HAP-1 (cell line): Measurements from ENCODE around the gene CCDC12.

ENCODE experiments used
- DNase-seq, 2 experiments: peaks; one replicate each; pipeline ENCODE4 v3.0.0-alpha.2; 2016 to 2020; ENCODE audit warnings: low spot score in 2 of 2
- H3K27me3 ChIP-seq: fragments of 250-450 bp; sonication (Bioruptor Pico); 2 replicates; pipeline ENCODE4 v1.5.1; 2020; ENCODE audit warnings: low read depth, mild to moderate bottlenecking, moderate library complexity
- H3K36me3 ChIP-seq: fragments of 250-450 bp; sonication (Bioruptor Pico); replicated peaks from 2 replicates; pipeline ENCODE4 v1.5.1; 2020; ENCODE audit warnings: mild to moderate bottlenecking
- H3K4me1 ChIP-seq: fragments of 250-450 bp; sonication (Bioruptor Pico); 2 replicates; pipeline ENCODE4 v1.5.1; 2020; ENCODE audit warnings: mild to moderate bottlenecking
- H3K4me3 ChIP-seq: fragments of 250-450 bp; sonication (Bioruptor Pico); 2 replicates; pipeline ENCODE4 v1.5.1; 2020; ENCODE audit warnings: mild to moderate bottlenecking, moderate library complexity
- H3K9me3 ChIP-seq: fragments of 250-450 bp; sonication (Bioruptor Pico); 2 replicates; pipeline ENCODE4 v1.5.1; 2020; ENCODE audit warnings: mild to moderate bottlenecking, moderate library complexity
- in situ Hi-C: fragments of 300-500 bp; cut with MboI; formaldehyde crosslinking; loops from 3 replicates; pipeline ENCODE4 v1.14.3; 2020; ENCODE audit warnings: low sequenced_read_pairs, inconsistent platforms, mixed read lengths

The CCDC12 gene

DNA sequence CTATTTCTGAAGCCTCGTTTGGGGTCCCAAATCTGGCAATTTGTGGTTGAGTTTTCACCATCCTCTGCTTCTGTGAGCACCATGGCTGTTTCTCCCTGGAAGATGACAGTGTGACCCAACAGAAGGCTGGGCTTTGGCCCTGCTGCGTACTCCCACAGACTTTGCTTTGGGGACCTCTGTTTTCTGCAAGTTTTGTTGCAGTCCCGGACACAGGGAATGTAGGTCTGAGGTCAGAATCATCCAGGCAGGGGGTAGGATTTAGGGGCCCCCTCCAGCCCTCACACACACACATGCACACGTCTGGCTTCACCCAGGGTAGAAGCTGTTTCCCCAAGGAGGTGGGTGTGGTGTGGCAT is 92.7 kb downstream of the CCDC12 start:
- H3K27me3 ChIP-seq: no peaks in the 10 kb centered on the region
- no peaks in the 10 kb centered on the region for H3K9me3 ChIP-seq
- in situ Hi-C loops: no loop called here
- peaks cover 20% of the 10 kb centered on the region for H3K4me1 ChIP-seq
- DNase-seq: no peak
- no peaks in the 10 kb centered on the region for H3K36me3 ChIP-seq
- peak overlapping the region; percentile 27 for H3K4me3 ChIP-seq

- DNase-seq: peak; percentile 33 to 72
- Histone ChIP-seq H3K4me3 (peak overlapping the region; percentile 51), H3K27me3 (no peaks in the 10 kb centered on the region), H3K36me3 (no peaks in the 10 kb centered on the region), H3K4me1 (peaks cover 26% of the 10 kb centered on the region), H3K9me3 (no peaks in the 10 kb centered on the region)
- in situ Hi-C loops: no loop called here
These were observed 93.3 kb downstream of the CCDC12 start for GRCh38 chr3:46883054-46883829.

GRCh38 chr3:46882377-46883053 is 94.0 kb downstream of the CCDC12 start:
- H3K36me3 ChIP-seq: no peaks in the 10 kb centered on the region
- peaks cover 21% of the 10 kb centered on the region for H3K4me1 ChIP-seq
- peak; percentile 25 to 61 for DNase-seq
- H3K4me3 ChIP-seq: peak overlapping the region; percentile 51
- in situ Hi-C loops: no loop called here
- H3K27me3 ChIP-seq: no peaks in the 10 kb centered on the region
- no peaks in the 10 kb centered on the region for H3K9me3 ChIP-seq

DNA sequence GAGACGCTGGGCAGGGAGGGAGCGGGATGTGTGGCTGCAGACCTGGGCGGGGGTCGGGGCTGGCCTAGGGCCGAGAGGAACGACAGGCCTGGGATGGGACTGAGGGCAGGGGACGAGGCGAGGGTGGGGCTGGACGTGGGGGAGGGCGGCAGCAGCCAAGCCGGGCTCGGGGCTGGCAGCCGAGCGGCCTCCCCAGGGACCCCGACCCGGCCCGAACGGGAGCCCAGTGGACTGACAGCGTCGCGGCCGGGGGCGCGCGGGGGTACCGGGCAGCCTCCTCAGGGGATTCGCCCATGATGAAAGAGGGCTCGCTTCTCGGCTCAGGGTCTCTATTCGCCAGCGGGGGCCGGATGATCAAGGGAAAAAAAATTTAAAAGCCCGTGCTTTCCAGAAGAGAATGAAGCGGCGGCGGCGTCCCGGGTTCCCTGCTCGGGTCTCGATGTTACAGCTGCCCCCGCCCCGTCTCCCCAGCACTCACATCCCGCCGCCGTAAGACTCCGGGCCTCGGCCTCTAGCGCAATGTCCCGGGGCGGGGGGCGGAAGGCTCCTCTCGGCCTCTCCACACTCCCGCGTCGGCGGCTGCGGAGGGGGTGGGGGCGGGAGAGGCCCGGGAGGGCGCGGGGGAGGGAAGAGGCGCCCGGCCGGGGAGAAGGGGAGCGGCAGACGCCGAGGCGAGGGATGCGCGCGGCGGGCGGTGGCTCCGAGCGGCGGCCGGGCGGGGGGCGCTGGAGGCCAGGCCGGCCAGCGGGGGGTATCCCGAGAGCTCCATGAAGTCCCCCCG is 94.8 kb downstream of the CCDC12 start:
- peak in 1 of 2 experiments; percentile 71 for DNase-seq
- Histone ChIP-seq H3K4me3 (peak overlapping the region; percentile 51), H3K27me3 (no peaks in the 10 kb centered on the region), H3K36me3 (no peaks in the 10 kb centered on the region), H3K4me1 (peaks cover 21% of the 10 kb centered on the region), H3K9me3 (no peaks in the 10 kb centered on the region)
- in situ Hi-C loops: no loop called here

- in situ Hi-C loops: no loop called here
- Histone ChIP-seq H3K9me3 (no peaks in the 10 kb centered on the region), H3K4me1 (peaks cover 21% of the 10 kb centered on the region), H3K36me3 (no peaks in the 10 kb centered on the region), H3K4me3 (peak overlapping the region; percentile 51), H3K27me3 (no peaks in the 10 kb centered on the region)
- no peak for DNase-seq
These were observed 95.5 kb downstream of the CCDC12 start for GRCh38 chr3:46880884-46881595.

- DNase-seq: peak; percentile 40 to 80
- in situ Hi-C loops: no loop called here
- Histone ChIP-seq H3K4me3 (no peak overlapping the region), H3K27me3 (no peaks in the 10 kb centered on the region), H3K4me1 (peaks cover 14% of the 10 kb centered on the region), H3K9me3 (no peaks in the 10 kb centered on the region), H3K36me3 (no peaks in the 10 kb centered on the region)
These were observed 97.6 kb downstream of the CCDC12 start for GRCh38 chr3:46878781-46879436.

- in situ Hi-C loops: no loop called here
- DNase-seq: no peak
- H3K9me3 ChIP-seq: no peaks in the 10 kb centered on the region
- H3K4me1 ChIP-seq: peaks cover 10% of the 10 kb centered on the region
- no peaks in the 10 kb centered on the region for H3K27me3 ChIP-seq
- H3K4me3 ChIP-seq: no peak within 1 kb of the TSS
- H3K36me3 ChIP-seq: no peaks in the 10 kb centered on the region
These were observed 99.0 kb downstream of the CCDC12 start, which contains the start of gene PTH1R for GRCh38 chr3:46877406-46878125. Gene PTH1R, plus strand, starts transcription at chr3:46877721. Its CDS starts 5,839 bp downstream, at chr3:46883560.

- no peak for DNase-seq
- no peaks in the 10 kb centered on the region for H3K36me3 ChIP-seq
- in situ Hi-C loops: no loop called here
- H3K9me3 ChIP-seq: no peaks in the 10 kb centered on the region
- no peak overlapping the region for H3K4me3 ChIP-seq
- H3K27me3 ChIP-seq: no peaks in the 10 kb centered on the region
- peaks cover 10% of the 10 kb centered on the region for H3K4me1 ChIP-seq
These were observed 99.9 kb downstream of the CCDC12 start for GRCh38 chr3:46876313-46877300.

GRCh38 chr3:46875560-46875959 is 101.0 kb downstream of the CCDC12 start:
- H3K9me3 ChIP-seq: no peaks in the 10 kb centered on the region
- no peak overlapping the region for H3K4me3 ChIP-seq
- H3K4me1 ChIP-seq: peaks cover 10% of the 10 kb centered on the region
- H3K27me3 ChIP-seq: no peaks in the 10 kb centered on the region
- H3K36me3 ChIP-seq: no peaks in the 10 kb centered on the region
- no peak for DNase-seq
- in situ Hi-C loops: no loop called here

DNA sequence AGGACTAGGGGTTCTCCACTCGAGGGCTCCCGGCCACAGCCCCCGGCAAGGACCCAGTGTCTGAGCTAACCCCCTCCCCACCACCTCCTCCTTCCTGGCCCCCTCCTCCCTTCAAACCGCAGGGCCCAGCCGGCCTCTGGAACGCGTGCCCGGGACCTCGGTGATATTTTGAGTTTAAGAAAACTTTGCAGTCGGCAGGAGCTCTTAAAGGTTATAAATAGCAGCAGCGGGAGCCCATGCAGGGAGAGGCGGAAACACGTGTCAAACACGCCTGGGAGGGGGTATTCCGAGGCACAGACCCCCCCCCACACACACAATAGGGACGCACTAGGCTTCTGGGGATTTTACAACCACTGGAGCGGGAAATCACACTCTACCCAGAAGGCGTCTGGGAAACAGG is 102.1 kb downstream of the CCDC12 start:
- DNase-seq: no peak
- Histone ChIP-seq H3K27me3 (no peaks in the 10 kb centered on the region), H3K4me3 (no peak overlapping the region), H3K9me3 (no peaks in the 10 kb centered on the region), H3K36me3 (no peaks in the 10 kb centered on the region), H3K4me1 (peaks cover 10% of the 10 kb centered on the region)
- in situ Hi-C loops: no loop called here

GRCh38 chr3:46873521-46873920 is 103.0 kb downstream of the CCDC12 start:
- Histone ChIP-seq H3K4me3 (no peak overlapping the region), H3K9me3 (no peaks in the 10 kb centered on the region), H3K4me1 (peaks cover 2% of the 10 kb centered on the region), H3K27me3 (no peaks in the 10 kb centered on the region), H3K36me3 (no peaks in the 10 kb centered on the region)
- in situ Hi-C loops: no loop called here
- DNase-seq: no peak
